Subcutaneous abdominal adipose tissue (tissue), 5 donors: ENCODE measurements around the gene FHL2.

Experiments used
- H3K27ac ChIP-seq: one replicate; pipeline ENCODE4 v1.7.0; 2013; ENCODE audit warnings: low read depth, mild to moderate bottlenecking, inconsistent platforms, low read length, moderate library complexity
- H3K27me3 ChIP-seq, 5 donors: one replicate each; pipeline ENCODE4 v1.7.0; 2013; ENCODE audit warnings: low read length in 5 of 5, inconsistent platforms in 1 of 5; ENCODE audit not compliant: control insufficient read depth in 5 of 5, insufficient read depth in 4 of 5
- H3K36me3 ChIP-seq, 5 donors: one replicate each; pipeline ENCODE4 v1.7.0; 2013; ENCODE audit warnings: low read length in 5 of 5; ENCODE audit not compliant: control insufficient read depth in 5 of 5, insufficient read depth in 5 of 5
- H3K4me1 ChIP-seq, 5 donors: one replicate each; pipeline ENCODE4 v1.7.0; 2013; ENCODE audit warnings: low read length in 5 of 5, mild to moderate bottlenecking in 3 of 5, moderate library complexity in 1 of 5; ENCODE audit not compliant: control insufficient read depth in 5 of 5, insufficient read depth in 5 of 5
- H3K4me3 ChIP-seq, 5 donors: one replicate each; pipeline ENCODE4 v1.7.0; 2013; ENCODE audit warnings: low read length in 5 of 5, low read depth in 1 of 5
- H3K9ac ChIP-seq, 5 donors: one replicate each; pipeline ENCODE4 v1.7.0; 2013; ENCODE audit warnings: low read length in 5 of 5, mild to moderate bottlenecking in 4 of 5, moderate library complexity in 3 of 5
- H3K9me3 ChIP-seq, 5 donors: one replicate each; pipeline ENCODE4 v1.7.0; 2013; ENCODE audit warnings: low read length in 5 of 5; ENCODE audit not compliant: control insufficient read depth in 5 of 5
- donor health status: healthy.
- donor health status: healthy.
- donor health status: healthy.
- donor health status: healthy.
- donor health status: healthy.

FHL2 gene

DNA sequence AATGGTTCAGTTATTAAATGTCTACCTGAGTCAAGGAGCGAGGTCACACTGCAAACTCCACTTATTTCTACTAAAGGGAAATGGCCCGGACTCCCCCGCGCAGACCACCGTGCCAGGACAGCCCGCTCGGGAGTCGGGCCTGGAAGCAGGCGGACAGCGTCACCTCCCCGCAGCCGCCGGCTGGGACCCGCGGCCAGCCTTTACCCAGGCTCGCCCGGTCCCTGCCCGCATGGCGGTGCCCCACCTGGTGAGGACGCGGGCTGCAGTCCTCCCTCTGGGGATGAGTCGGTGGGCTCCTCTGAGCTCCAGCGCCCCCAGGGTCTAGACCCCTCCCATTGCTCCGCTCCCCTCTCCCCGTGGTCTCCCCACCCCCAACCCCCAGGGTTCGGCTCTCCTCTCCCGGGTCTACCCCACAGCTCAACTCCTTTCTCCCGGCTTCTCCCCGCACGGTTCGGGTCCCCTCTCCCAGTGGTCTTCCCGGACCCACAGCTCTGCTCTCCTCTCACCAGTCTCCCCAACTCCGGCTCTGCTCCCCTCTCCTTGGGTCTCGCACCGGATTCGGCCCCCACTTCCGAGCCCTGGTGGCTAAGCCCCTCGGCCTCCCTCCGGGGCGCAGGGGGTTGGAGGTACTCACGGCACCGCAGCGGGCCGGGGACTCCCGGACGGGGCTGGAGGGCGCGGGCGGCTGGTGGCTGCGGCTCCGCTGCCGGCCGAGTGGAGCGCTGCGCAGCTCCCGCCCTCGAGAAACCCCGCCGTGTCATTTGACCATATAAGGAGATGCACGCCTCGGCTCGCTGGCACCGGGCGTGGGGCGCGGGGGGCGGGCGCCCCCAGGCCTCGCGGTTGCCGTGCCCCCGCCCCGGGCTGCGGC, at the start of gene FHL2:
Gene FHL2, minus strand, starts transcription at position 716 of the 871 bp plus-strand sequence. CDS start 12,535 bp downstream, outside the sequence.
- Histone ChIP-seq H3K9ac (peak within 1 kb of the TSS in 3 of 5 donors; percentile 69 to 73 (median 73)), H3K27ac (no peak within 1 kb of the TSS)

GRCh38 chr2:105447476-105447875, 48.6 kb upstream of the FHL2 start:
- H3K27ac ChIP-seq = no peak overlapping the region

More for the DNA sequence above, at the start of gene FHL2:
- no peaks in the 10 kb centered on the region for H3K9me3 ChIP-seq
- H3K36me3 ChIP-seq = no peaks in the 10 kb centered on the region
- H3K4me1 ChIP-seq = peaks cover 0 to 27% (median 17%) of the 10 kb centered on the region in 5 donors
- H3K27me3 ChIP-seq = peaks cover 13 to 23% (median 13%) of the 10 kb centered on the region in 5 donors
- peak within 1 kb of the TSS; percentile 48 to 76 (median 72) for H3K4me3 ChIP-seq

GRCh38 chr2:105446501-105446900, 47.6 kb upstream of the FHL2 start:
- Histone ChIP-seq H3K36me3 (no peaks in the 10 kb centered on the region), H3K4me3 (no peak overlapping the region), H3K27me3 (peaks cover 3 to 12% (median 11%) of the 10 kb centered on the region in 5 donors), H3K9ac (no peak overlapping the region), H3K27ac (no peak overlapping the region), H3K9me3 (no peaks in the 10 kb centered on the region), H3K4me1 (no peaks in the 10 kb centered on the region)

More at GRCh38 chr2:105447476-105447875, 48.6 kb upstream of the FHL2 start:
- Histone ChIP-seq H3K9me3 (no peaks in the 10 kb centered on the region), H3K27me3 (peaks cover 3 to 12% (median 11%) of the 10 kb centered on the region in 5 donors), H3K36me3 (no peaks in the 10 kb centered on the region), H3K9ac (no peak overlapping the region), H3K4me1 (no peaks in the 10 kb centered on the region), H3K4me3 (no peak overlapping the region)

- Histone ChIP-seq H3K9ac (no peak overlapping the region), H3K4me1 (no peaks in the 10 kb centered on the region), H3K36me3 (no peaks in the 10 kb centered on the region), H3K4me3 (no peak overlapping the region), H3K27ac (no peak overlapping the region), H3K27me3 (peaks cover 3 to 12% (median 11%) of the 10 kb centered on the region in 5 donors), H3K9me3 (no peaks in the 10 kb centered on the region)
These were observed 47.1 kb upstream of the FHL2 start for GRCh38 chr2:105445976-105446375.

GRCh38 chr2:105445498-105445897, 46.6 kb upstream of the FHL2 start:
- no peaks in the 10 kb centered on the region for H3K36me3 ChIP-seq
- H3K27me3 ChIP-seq = peaks cover 3 to 12% (median 11%) of the 10 kb centered on the region in 5 donors
- H3K4me3 ChIP-seq = no peak overlapping the region
- H3K4me1 ChIP-seq = no peaks in the 10 kb centered on the region
- H3K9ac ChIP-seq = no peak overlapping the region
- H3K27ac ChIP-seq = no peak overlapping the region
- no peaks in the 10 kb centered on the region for H3K9me3 ChIP-seq

- Histone ChIP-seq H3K36me3 (no peaks in the 10 kb centered on the region), H3K4me3 (no peak overlapping the region), H3K4me1 (no peaks in the 10 kb centered on the region), H3K27ac (no peak overlapping the region), H3K27me3 (peaks cover 0 to 12% (median 8%) of the 10 kb centered on the region in 5 donors), H3K9me3 (no peaks in the 10 kb centered on the region), H3K9ac (no peak overlapping the region)
These were observed 45.1 kb upstream of the FHL2 start for GRCh38 chr2:105443617-105444598.

- Histone ChIP-seq H3K27me3 (peaks cover 0 to 20% (median 11%) of the 10 kb centered on the region in 5 donors), H3K27ac (no peak overlapping the region), H3K4me3 (no peak overlapping the region), H3K9me3 (no peaks in the 10 kb centered on the region), H3K9ac (no peak overlapping the region), H3K36me3 (no peaks in the 10 kb centered on the region), H3K4me1 (peaks cover 0 to 6% (median 5%) of the 10 kb centered on the region in 5 donors)
These were observed 43.9 kb upstream of the FHL2 start for GRCh38 chr2:105442721-105443120.

- H3K27me3 ChIP-seq = peaks cover 0 to 20% (median 9%) of the 10 kb centered on the region in 5 donors
- no peak overlapping the region for H3K27ac ChIP-seq
- no peaks in the 10 kb centered on the region for H3K36me3 ChIP-seq
- no peak overlapping the region for H3K4me3 ChIP-seq
- H3K9me3 ChIP-seq = no peaks in the 10 kb centered on the region
- H3K9ac ChIP-seq = no peak overlapping the region
- peaks cover 0 to 6% (median 5%) of the 10 kb centered on the region in 5 donors for H3K4me1 ChIP-seq
These were observed 43.2 kb upstream of the FHL2 start for GRCh38 chr2:105442056-105442455.

GRCh38 chr2:105439141-105439540, 40.3 kb upstream of the FHL2 start:
- H3K9me3 ChIP-seq = no peaks in the 10 kb centered on the region
- peaks cover 0 to 13% (median 9%) of the 10 kb centered on the region in 5 donors for H3K27me3 ChIP-seq
- peaks cover 0 to 6% (median 5%) of the 10 kb centered on the region in 5 donors for H3K4me1 ChIP-seq
- no peak overlapping the region for H3K9ac ChIP-seq
- H3K27ac ChIP-seq = no peak overlapping the region
- H3K4me3 ChIP-seq = no peak overlapping the region
- H3K36me3 ChIP-seq = no peaks in the 10 kb centered on the region
